Testis (tissue), 3 donors: Measurements from ENCODE around the gene FGGY. TPM values are rescaled to one million over a fixed set of nuclear protein-coding genes. Genes with fewer than 3 reads are reported as not detected.

ENCODE experiments used
- DNase-seq: peaks from one replicate; pipeline ENCODE4 v3.0.0-alpha.2; 2019
- H3K27ac ChIP-seq, 2 donors: fragments of 200-600 bp; sonication (generic); one replicate each; pipeline ENCODE4 v1.5.1; 2019
- H3K27me3 ChIP-seq: fragments of 200-600 bp; sonication (generic); one replicate; pipeline ENCODE4 v1.5.1; 2019
- H3K36me3 ChIP-seq: fragments of 200-600 bp; sonication (generic); one replicate; pipeline ENCODE4 v1.5.1; 2017; ENCODE audit warnings: low read depth; ENCODE audit errors: missing control alignments
- H3K4me1 ChIP-seq: fragments of 200-600 bp; sonication (generic); one replicate; pipeline ENCODE4 v1.5.1; 2019
- H3K4me3 ChIP-seq, 2 donors: fragments of 200-600 bp; sonication (generic); one replicate each; pipeline ENCODE4 v1.5.1; 2017 to 2019
- H3K9me3 ChIP-seq: fragments of 200-600 bp; sonication (generic); one replicate; pipeline ENCODE4 v1.5.1; 2017
- POLR2A ChIP-seq: fragments of 450-650 bp; IDR thresholded peaks from one replicate; pipeline ENCODE4 v1.6.1; 2017; ENCODE audit warnings: antibody characterized with exemption, mild to moderate bottlenecking, moderate library complexity
- WGBS, 2 donors: methylation state at CpG; one replicate each; pipeline ENCODE4 v1.1.5; 2018; 5-methylcytosine and 5-hydroxymethylcytosine counted together
- intact Hi-C: fragments of 100-400 bp; cut with DNase I; formaldehyde crosslinking; loops from one replicate; pipeline ENCODE4 v1.15.1; 2023; ENCODE audit warnings: low total_unique reads
- polyA plus RNA-seq: library from polyadenylated mRNA; stranded (reverse); fragments of 350-450 nt; fragmentation: Illumina TruSeq; extraction: RNeasy Lipid Tissue Mini Kit (QIAGEN cat#74804); gene quantifications from one replicate; pipeline ENCODE4 v1.2.3, GENCODE V29; 2014; ENCODE audit warnings: low read depth, low replicate concordance; ENCODE audit not compliant: insufficient read depth
- total RNA-seq, 2 donors: library from RNA; depleted of rRNA; stranded (reverse); fragments of >200 nt; gene quantifications; one replicate each; pipeline ENCODE4 v1.2.3, GENCODE V29; 2016
- TF ChIP-seq, protein P1 (sequence below), 3 experiments: fragments of 450-650 bp in 2 of 3; fragments of 200-600 bp in 1 of 3; sonication (generic) in 1 of 3; IDR thresholded peaks; one replicate each; pipeline ENCODE4 v1.5.1; 2016 to 2019; ENCODE audit warnings: antibody characterized with exemption in 3 of 3, mild to moderate bottlenecking in 2 of 3, moderate library complexity in 1 of 3

Gene FGGY
- total and polyA plus RNA-seq, 3 donors from 2014 or later, result 14.6 to 32.8 (median 32.3) TPM

DNA sequence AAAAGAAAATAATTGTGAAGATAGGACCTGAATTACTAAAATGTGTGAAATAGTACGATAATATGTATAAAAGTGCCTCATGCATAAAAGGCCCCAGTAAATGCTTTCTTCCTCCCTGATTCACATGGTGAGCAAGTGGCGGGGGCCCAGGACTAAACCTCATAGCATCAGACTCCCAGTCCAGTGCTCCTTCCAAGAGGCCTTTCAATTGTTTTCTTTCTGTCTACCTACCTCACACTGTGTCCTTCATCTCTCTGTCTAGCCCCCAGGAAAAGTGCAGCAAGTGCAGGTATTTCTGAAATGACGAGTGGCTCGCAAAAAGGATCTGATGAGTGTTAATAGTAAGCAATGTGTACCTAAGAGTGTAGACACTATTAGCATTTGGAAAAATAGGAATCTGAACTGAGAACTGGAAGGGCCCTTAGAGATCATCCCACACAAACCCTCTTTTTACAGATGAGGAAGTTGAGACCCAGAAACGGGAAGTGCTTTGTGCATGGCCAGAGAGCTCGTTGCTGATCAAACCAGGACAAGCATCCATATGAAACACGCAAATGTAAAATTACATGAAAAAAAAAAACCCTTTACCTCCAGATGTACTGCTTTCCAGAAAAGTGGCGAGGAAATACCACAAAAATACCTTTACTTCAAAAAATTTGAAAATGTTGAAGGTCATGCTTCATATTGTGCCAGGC lies 399.7 kb downstream of the FGGY start:
- no peak overlapping the region for H3K27ac ChIP-seq
- no peak for TF ChIP-seq POLR2A
- TF ChIP-seq, protein P1, sequence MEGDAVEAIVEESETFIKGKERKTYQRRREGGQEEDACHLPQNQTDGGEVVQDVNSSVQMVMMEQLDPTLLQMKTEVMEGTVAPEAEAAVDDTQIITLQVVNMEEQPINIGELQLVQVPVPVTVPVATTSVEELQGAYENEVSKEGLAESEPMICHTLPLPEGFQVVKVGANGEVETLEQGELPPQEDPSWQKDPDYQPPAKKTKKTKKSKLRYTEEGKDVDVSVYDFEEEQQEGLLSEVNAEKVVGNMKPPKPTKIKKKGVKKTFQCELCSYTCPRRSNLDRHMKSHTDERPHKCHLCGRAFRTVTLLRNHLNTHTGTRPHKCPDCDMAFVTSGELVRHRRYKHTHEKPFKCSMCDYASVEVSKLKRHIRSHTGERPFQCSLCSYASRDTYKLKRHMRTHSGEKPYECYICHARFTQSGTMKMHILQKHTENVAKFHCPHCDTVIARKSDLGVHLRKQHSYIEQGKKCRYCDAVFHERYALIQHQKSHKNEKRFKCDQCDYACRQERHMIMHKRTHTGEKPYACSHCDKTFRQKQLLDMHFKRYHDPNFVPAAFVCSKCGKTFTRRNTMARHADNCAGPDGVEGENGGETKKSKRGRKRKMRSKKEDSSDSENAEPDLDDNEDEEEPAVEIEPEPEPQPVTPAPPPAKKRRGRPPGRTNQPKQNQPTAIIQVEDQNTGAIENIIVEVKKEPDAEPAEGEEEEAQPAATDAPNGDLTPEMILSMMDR (IDR thresholded peaks at IDR 0.05), result no peak
- peaks cover 6% of the 10 kb centered on the region for H3K4me1 ChIP-seq
- WGBS, 2 donors, result 91 to 93% methylated on average over 8 of the region's 8 CpGs
- no peak overlapping the region for H3K4me3 ChIP-seq
- H3K9me3 ChIP-seq, result no peaks in the 10 kb centered on the region
- no peaks in the 10 kb centered on the region for H3K27me3 ChIP-seq
- no peaks in the 10 kb centered on the region for H3K36me3 ChIP-seq
- intact Hi-C loops, result no loop called here
- DNase-seq, result no peak

DNA sequence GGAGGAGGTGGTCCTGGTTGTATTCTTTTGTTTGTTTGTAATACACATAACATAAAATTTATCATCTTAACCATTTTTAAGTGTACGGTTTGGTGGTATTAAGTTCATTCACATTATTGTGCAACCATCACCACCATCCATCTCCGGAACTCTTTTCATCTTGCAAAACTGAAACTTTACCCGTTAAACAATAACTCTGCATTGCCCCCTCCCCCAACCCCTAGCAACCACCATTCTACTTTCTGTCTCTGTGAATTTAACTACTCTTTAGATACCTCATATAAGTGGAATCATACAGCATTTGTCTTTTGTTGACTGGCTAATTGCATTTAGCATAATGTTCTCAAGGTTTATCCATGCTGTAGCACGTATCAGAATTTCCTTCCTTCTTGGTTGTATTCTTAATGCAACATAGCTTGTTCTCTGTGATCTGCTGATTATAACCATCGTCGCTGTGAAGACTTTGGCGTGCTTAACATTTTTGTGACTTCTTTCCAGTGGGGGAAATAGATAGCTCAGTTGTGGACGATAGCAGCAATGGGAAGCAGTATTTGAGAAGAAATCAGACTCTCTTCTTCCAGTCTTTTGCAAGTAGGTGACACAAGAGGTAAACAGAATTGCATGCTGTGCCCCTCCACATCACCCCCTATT lies 400.4 kb downstream of the FGGY start:
- H3K4me1 ChIP-seq, result no peaks in the 10 kb centered on the region
- H3K27me3 ChIP-seq, result no peaks in the 10 kb centered on the region
- whole genome bisulfite sequencing, 2 donors, result 67 to 68% methylated on average over 8 of the region's 8 CpGs
- TF ChIP-seq POLR2A, result no peak
- TF ChIP-seq, protein P1 (IDR thresholded peaks at IDR 0.05), result no peak
- DNase-seq, result no peak
- intact Hi-C loops, result no loop called here
- no peak overlapping the region for H3K27ac ChIP-seq
- no peak overlapping the region for H3K4me3 ChIP-seq
- H3K36me3 ChIP-seq, result no peaks in the 10 kb centered on the region
- H3K9me3 ChIP-seq, result no peaks in the 10 kb centered on the region

DNA sequence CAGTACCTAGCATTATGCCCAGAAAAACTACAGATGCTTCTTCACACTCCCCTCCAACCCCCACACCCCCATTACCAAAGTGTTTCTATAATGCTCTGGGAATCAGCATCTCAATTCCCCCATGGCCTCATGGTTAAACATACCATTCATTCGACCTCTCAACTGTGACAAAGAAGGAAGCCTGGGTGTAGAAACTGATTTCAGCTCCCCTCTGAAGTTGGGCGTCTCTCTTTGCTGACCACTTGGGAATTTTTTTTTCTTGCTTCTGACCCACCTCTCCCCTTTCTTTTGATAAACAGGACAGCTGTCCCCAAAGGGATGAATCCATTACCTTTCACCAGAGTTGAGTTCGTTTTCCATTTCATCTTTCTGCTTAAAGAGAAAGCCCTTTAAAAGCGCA lies 401.5 kb downstream of the FGGY start:
- DNase-seq, result no peak
- no peaks in the 10 kb centered on the region for H3K36me3 ChIP-seq
- no peaks in the 10 kb centered on the region for H3K4me1 ChIP-seq
- intact Hi-C loops, result no loop called here
- H3K27ac ChIP-seq, result no peak overlapping the region
- 60 to 63% methylated on average over 4 of the region's 4 CpGs for WGBS, 2 donors
- TF ChIP-seq, protein P1 (IDR thresholded peaks at IDR 0.05), result no peak
- no peak for TF ChIP-seq POLR2A
- no peak overlapping the region for H3K4me3 ChIP-seq
- no peaks in the 10 kb centered on the region for H3K9me3 ChIP-seq
- H3K27me3 ChIP-seq, result no peaks in the 10 kb centered on the region

DNA sequence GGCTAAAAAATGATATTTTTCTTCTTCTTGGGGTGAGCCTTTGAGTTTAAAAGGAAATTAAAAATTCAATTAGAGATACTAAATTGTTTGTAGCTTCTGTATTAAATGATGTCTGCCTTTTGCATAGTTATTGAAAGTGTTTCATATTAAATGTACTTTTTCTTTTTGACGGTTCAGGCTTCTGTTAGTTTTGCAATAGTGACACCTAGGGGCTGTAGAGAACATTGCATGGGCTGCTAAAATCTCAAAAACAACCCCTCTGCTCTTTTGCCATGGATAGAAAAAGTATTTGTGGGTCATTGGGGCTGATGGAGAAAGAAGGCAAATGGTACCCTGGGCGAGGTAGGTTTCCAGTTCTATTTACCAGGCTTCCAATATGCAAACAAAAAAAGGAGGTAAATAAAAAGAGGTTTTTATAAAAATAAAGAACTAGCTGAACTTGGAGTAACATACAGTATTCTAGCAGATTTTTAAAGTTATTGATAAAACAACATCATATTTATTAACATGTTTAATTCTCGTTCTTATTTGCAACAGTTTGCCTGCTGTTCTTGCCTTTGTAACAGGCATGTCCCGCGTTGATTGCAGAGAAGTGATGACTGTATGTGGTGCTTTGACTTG lies 402.4 kb downstream of the FGGY start:
- Histone ChIP-seq H3K4me1 (no peaks in the 10 kb centered on the region), H3K27me3 (no peaks in the 10 kb centered on the region), H3K9me3 (no peaks in the 10 kb centered on the region), H3K4me3 (no peak overlapping the region), H3K36me3 (no peaks in the 10 kb centered on the region), H3K27ac (no peak overlapping the region)
- intact Hi-C loops, result no loop called here
- 59% methylated on average over 5 of the region's 5 CpGs for WGBS, 2 donors
- TF ChIP-seq, protein P1 (IDR thresholded peaks at IDR 0.05), result peak; percentile 93 to 96 (median 93)
- TF ChIP-seq POLR2A, result no peak
- no peak for DNase-seq
